CD4-positive, alpha-beta T cell (primary cell): Measurements from ENCODE around the gene DSE. TPM values are rescaled to one million over a fixed set of nuclear protein-coding genes. Genes with fewer than 3 reads are reported as not detected.
A peak's percentile ranks its signal among the peaks of the same experiment; 100 is the strongest.

Experiments used
- ATAC-seq: fragments of 200-7000 bp; cut with Tn5 transposase; one replicate; pipeline ENCODE4 v1.10.0; 2022; ENCODE audit warnings: mild to moderate bottlenecking; ENCODE audit not compliant: poor library complexity
- CTCF ChIA-PET: fragments of 350-600 bp; sonication (Branson Sonifier 250); formaldehyde crosslinking; loops from one replicate; lab custom pipeline; 2021; ENCODE audit warnings: antibody characterized with exemption, inconsistent platforms; lab: Charles Lee
- POLR2A ChIA-PET: fragments of 350-600 bp; sonication (Branson Sonifier 250); formaldehyde crosslinking; loops from one replicate; lab custom pipeline; 2021; ENCODE audit warnings: antibody characterized with exemption, inconsistent platforms; lab: Charles Lee
- DNase-seq, 14 experiments: peaks; one replicate each; pipeline ENCODE4 v3.0.0-alpha.2; 2013 to 2020; ENCODE audit warnings: mixed read lengths in 2 of 14
- H3K27ac ChIP-seq, 2 donors: one replicate each; pipeline versions ENCODE4 v1.5.1 to v1.7.0; 2013; ENCODE audit warnings: low read length in 2 of 2, low read depth in 1 of 2, mild to moderate bottlenecking in 1 of 2
- H3K27me3 ChIP-seq, 2 experiments: 1 replicate in 1 of 2; 2 replicates in 1 of 2; pipeline versions ENCODE4 v1.6.1 to v1.7.0; 2013; ENCODE audit warnings: low read length in 2 of 2, control low read depth in 1 of 2, mild to moderate bottlenecking in 1 of 2, moderate library complexity in 1 of 2; ENCODE audit not compliant: insufficient read depth in 2 of 2, control insufficient read depth in 1 of 2
- H3K36me3 ChIP-seq: one replicate; pipeline ENCODE4 v1.6.1; 2013; ENCODE audit warnings: low read length, control low read depth; ENCODE audit not compliant: insufficient read depth
- H3K4me1 ChIP-seq: one replicate; pipeline ENCODE4 v1.6.1; 2013; ENCODE audit warnings: low read length, control low read depth; ENCODE audit not compliant: insufficient read depth
- H3K4me3 ChIP-seq: one replicate; pipeline ENCODE4 v1.5.1; 2013; ENCODE audit warnings: mild to moderate bottlenecking, low read length, moderate library complexity
- H3K9me3 ChIP-seq, 2 experiments: 1 replicate in 1 of 2; 2 replicates in 1 of 2; pipeline versions ENCODE4 v1.6.1 to v1.7.0; 2013; ENCODE audit warnings: low read length in 2 of 2, mild to moderate bottlenecking in 2 of 2, control low read depth in 1 of 2, moderate library complexity in 1 of 2; ENCODE audit not compliant: control insufficient read depth in 1 of 2, insufficient read depth in 1 of 2
- H3K27ac Mint-ChIP-seq: one replicate; pipeline ENCODE4 v1.8.0; 2020; ENCODE audit warnings: mixed read lengths
- H3K27me3 Mint-ChIP-seq: one replicate; pipeline ENCODE4 v1.8.0; 2021; ENCODE audit warnings: mixed read lengths
- H3K36me3 Mint-ChIP-seq: one replicate; pipeline ENCODE4 v1.8.0; 2021; ENCODE audit warnings: low read depth, mixed read lengths
- H3K4me1 Mint-ChIP-seq: one replicate; pipeline ENCODE4 v1.8.0; 2021; ENCODE audit warnings: low read depth, mixed read lengths
- H3K4me3 Mint-ChIP-seq: one replicate; pipeline ENCODE4 v1.8.0; 2020; ENCODE audit warnings: mild to moderate bottlenecking, mixed read lengths
- H3K9me3 Mint-ChIP-seq: one replicate; pipeline ENCODE4 v1.8.0; 2020; ENCODE audit warnings: mixed read lengths
- CTCF ChIP-seq: fragments of 200-600 bp; IDR thresholded peaks from one replicate; pipeline ENCODE4 v1.8.0; 2022; ENCODE audit warnings: antibody characterized with exemption, mild to moderate bottlenecking
- intact Hi-C, 2 experiments: fragments of 100-400 bp; cut with DNase I in 1 of 2; cut with micrococcal nuclease in 1 of 2; formaldehyde crosslinking; loops; one replicate each; pipeline versions ENCODE4 v1.15.1 to v1.9.0; 2023 to 2025; cut with DNase I, micrococcal nuclease
- total RNA-seq, 174 experiments: library from RNA in 2 of 174; stranded (reverse) in 2 of 174; gene quantifications; one replicate each; pipeline ENCODE4 v1.2.3 and lab custom pipeline; 2021 to 2026

Gene DSE
- total RNA-seq, 2 experiments from 2014 or later = 7.5 to 8.0 TPM

- Mint-ChIP-seq H3K4me3 (no peak overlapping the region), H3K4me1 (peaks cover 44% of the 10 kb centered on the region), H3K9me3 (no peaks in the 10 kb centered on the region), H3K27ac (peak overlapping the region; percentile 16), H3K36me3 (no peaks in the 10 kb centered on the region), H3K27me3 (peaks cover 26% of the 10 kb centered on the region)
- Histone ChIP-seq H3K27ac (no peak overlapping the region), H3K4me3 (no peak overlapping the region), H3K9me3 (no peaks in the 10 kb centered on the region), H3K27me3 (peaks cover 1 to 5% of the 10 kb centered on the region in 2 experiments), H3K36me3 (no peaks in the 10 kb centered on the region), H3K4me1 (peaks cover 38% of the 10 kb centered on the region)
- TF ChIP-seq CTCF = no peak
- DNase-seq (peak in 3 of 14 experiments; percentile 34 to 57 (median 39)), ATAC-seq (no peak)
- CTCF ChIA-PET = no interaction called here
- intact Hi-C loops = no loop called here
- POLR2A ChIA-PET = no interaction called here
Measured at GRCh38 chr6:116465246-116465645, 94.5 kb downstream of the DSE start.

DNA sequence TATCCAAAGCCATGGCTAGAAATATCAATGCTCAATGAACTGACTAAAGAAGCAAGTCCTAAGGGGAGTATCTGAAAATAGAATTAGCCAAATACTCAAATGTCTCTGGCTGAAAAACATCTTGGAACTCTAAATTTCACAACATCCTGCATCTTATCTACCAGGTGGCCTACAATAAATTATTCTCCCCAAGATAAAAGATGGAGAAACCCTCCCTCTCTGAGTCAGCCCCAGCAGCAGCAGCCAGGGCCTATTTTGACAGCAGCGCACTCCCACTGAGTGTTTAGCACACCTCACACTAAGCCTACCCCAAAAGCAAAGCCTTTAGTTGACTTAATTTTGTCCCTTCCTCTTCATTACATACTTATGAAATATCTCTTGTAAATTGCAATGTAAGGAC lies 96.3 kb downstream of the DSE start:
- DNase-seq (no peak), ATAC-seq (no peak)
- Histone ChIP-seq H3K27me3 (peaks cover 0 to 5% of the 10 kb centered on the region in 2 experiments), H3K36me3 (no peaks in the 10 kb centered on the region), H3K9me3 (no peaks in the 10 kb centered on the region), H3K27ac (no peak overlapping the region), H3K4me1 (peaks cover 27% of the 10 kb centered on the region), H3K4me3 (no peak overlapping the region)
- Mint-ChIP-seq H3K36me3 (no peaks in the 10 kb centered on the region), H3K9me3 (no peaks in the 10 kb centered on the region), H3K4me3 (no peak overlapping the region), H3K27me3 (peaks cover 14% of the 10 kb centered on the region), H3K27ac (no peak overlapping the region), H3K4me1 (peaks cover 31% of the 10 kb centered on the region)
- POLR2A ChIA-PET = no interaction called here
- CTCF ChIA-PET = no interaction called here
- intact Hi-C loops = no loop called here
- TF ChIP-seq CTCF = no peak

- no peak for TF ChIP-seq CTCF
- CTCF ChIA-PET = no interaction called here
- no peak overlapping the region for H3K4me3 Mint-ChIP-seq
- Histone ChIP-seq H3K36me3 (no peaks in the 10 kb centered on the region), H3K27me3 (peaks cover 0 to 2% of the 10 kb centered on the region in 2 experiments), H3K4me3 (no peak overlapping the region), H3K27ac (no peak overlapping the region), H3K9me3 (no peaks in the 10 kb centered on the region), H3K4me1 (peaks cover 24% of the 10 kb centered on the region)
- peaks cover 12% of the 10 kb centered on the region for H3K27me3 Mint-ChIP-seq
- intact Hi-C loops = no loop called here
- peak in 1 of 14 experiments; percentile 44 for DNase-seq
- H3K4me1 Mint-ChIP-seq = peaks cover 30% of the 10 kb centered on the region
- POLR2A ChIA-PET = interaction anchor here (0.6 kb wide), 1 partner anchor 93 kb away, joined by 3 read pairs; no protein-coding TSS in a partner anchor
- no peaks in the 10 kb centered on the region for H3K9me3 Mint-ChIP-seq
- H3K36me3 Mint-ChIP-seq = no peaks in the 10 kb centered on the region
- peak; percentile 48 for ATAC-seq
- no peak overlapping the region for H3K27ac Mint-ChIP-seq
Measured at GRCh38 chr6:116467514-116467913, 96.8 kb downstream of the DSE start.
